Non-pigmented ciliary epithelial cell (primary cell): Measurements from ENCODE around the gene DPP10.
"Not testable (repeated sequence)": the region's sequence is repeated elsewhere in the genome, so short reads cannot be mapped to it uniquely, and the experiment has no call there.

Experiments
- DNase-seq: peaks from one replicate; pipeline ENCODE4 v3.0.0-alpha.2; 2010; ENCODE audit warnings: low read depth

The DPP10 gene

DNA sequence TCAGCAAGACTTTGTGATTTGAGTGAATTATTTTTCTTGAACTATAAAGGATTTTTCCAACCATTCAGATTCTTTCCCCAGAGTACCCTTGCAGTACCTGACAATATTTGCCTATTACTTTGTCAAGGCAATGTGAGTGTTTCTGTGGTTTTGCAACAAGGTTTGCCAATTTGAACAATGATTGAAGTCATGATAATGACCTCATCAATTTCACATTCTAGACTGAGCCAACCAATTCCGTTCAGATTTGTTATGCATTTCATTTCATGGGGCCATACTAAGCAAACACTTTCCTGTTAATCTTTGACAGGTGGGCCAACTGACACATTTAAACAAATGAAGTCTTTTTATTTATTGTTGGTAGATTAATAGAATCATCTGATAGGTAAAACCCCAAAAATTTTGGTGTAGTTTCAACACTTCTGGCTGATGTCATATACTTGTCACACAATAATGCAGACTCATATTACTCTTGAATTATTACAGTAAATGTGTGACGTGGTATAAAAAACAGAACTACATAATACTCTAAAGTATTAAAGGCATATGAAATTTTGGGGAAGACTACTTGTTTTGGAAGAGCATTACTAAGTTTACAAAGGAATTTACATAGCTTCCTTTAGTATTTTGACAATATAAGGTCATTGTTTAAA lies 526.4 kb downstream of the DPP10 start:
- no peak for DNase-seq

DNA sequence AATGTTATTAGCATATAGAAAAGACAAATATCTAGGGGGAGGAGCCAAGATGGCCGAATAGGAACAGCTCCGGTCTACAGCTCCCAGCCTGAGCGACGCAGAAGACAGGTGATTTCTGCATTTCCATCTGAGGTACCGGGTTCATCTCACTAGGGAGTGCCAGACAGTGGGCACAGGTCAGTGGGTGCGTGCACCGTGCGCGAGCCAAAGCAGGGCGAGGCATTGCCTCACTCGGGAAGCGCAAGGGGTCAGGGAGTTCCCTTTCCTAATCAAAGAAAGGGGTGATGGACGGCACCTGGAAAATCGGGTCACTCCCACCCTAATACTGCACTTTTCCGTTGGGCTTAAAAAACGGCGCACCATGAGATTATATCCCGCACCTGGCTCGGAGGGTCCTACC lies 561.9 kb downstream of the DPP10 start:
- DNase-seq: not testable (repeated sequence)

DNA sequence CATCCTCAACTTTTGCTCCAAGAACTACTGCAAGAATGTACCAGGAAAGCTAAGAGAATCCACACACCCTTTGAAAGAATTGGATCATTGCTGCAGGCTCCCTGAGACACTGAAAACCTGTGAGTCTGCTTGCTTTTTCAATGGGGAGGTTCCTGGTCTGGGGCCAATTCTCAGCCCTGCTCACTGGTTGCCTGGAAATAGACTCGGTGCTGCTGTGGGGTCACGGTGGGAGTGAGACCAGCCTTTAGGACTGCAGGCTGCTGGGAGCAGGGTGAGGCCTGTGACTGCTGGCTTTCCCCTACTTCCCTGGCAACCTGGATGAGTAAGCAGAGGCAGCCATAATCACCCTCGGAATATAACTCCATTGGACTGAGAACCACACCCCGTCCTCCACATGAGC lies 569.3 kb downstream of the DPP10 start:
- no peak for DNase-seq

DNA sequence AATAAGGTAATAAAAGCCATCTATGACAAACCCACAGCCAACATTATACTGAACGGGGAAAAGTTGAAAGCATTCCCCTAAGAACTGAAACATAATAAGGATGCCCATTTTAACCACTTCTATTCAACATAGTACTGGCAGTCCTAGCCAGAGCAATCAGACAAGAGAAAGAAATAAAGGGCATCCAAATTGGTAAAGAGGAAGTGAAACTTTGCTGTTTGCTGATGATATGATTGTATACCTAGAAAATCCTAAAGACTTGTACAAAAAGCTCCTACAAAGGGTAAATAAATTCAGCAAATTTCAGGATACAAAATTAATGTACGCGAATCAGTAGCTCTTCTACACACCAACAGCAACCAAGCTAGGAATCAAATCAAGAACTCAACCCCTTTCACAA lies 579.6 kb downstream of the DPP10 start:
- DNase-seq: not testable (repeated sequence)

DNA sequence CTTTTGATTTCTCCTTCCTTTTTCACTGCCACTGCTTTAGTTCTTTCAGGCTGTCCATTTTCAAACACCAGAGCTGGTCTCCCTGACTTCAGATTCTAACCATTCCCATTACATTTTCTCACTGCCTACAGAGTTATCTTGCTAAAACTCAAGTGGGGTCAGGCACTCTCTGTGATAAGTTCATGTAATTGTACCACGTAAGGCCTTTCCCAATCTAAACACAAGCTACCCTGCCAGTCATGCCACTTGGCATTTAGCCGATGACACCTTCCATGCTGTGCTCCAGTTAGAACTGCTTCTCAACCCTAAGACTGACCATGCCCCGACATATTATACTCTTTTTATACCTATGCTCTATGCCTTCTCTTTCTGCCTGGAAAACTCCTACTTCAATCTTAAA lies 592.4 kb downstream of the DPP10 start:
- no peak for DNase-seq

DNA sequence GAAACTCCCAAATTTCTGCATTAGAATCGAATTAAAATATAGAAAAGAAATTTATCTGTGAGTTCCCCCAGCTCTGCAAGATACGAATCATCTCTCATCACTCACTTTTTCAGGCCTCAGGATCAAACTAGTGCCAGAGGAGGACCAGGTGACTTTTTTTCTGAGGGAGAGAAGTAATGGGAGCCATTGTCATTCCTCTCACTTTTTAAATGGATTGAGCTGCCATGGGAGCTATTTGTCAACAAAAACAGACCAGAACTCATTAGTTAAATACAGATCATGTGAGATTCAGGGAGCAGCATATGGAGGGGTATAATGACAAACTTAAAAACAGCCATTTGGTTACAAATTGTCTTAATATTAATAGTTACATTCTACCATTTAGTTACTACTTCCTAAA lies 594.4 kb downstream of the DPP10 start:
- no peak for DNase-seq

DNA sequence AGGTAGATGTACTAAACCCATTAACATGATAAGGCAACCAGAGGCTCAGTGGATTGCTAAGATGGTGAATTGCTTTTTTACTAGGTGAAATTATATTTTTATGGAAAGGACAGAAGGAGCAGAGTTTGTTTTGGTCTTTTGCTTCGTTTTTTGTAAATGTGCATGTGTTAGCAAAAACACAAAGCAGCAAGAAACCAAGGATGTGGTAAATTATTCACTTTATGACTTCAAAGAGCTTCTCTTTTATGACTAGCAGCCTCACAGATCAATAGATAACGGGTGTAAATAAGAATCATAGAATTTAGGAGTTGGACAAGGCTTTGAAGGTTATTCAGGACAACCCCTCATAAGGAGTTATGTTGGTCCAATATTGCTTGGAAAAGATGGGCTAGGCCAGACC lies 615.0 kb downstream of the DPP10 start:
- DNase-seq: no peak

DNA sequence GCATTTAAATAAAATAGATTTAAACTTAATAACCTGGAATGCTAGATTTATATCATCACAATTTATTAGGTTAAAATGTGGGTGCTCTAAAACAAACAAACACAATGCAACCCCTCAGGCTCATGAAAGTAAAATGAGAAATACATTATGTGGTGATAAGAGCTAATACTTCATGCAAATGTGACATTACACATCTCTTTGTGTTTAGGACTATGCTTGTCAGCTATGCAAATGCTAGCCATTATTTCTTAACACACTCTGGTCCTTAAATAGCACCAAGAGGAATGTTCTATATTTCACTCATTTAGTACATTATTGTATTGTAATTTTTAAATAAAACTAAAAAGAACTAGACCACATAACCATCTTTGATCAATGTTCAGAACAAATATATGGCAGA lies 627.6 kb downstream of the DPP10 start:
- DNase-seq: no peak

DNA sequence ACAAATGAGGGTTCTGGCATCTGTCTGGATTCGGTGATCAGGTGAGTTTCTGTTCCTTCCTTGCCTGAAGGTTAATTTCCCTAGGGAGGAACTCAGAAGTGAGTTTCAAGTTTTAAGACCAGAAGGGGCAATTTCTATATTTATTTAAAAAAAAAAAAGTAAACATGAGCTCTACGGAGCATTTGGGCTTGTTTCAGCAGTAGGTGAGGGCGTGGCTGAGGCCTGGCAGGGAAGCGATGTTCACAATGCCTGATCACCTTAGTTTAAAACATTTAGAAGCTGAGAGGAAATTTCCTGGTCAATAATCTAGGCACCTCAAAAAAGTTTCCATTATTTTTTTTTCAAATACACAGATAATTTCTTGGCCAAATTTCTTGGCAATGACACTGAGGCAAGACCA lies 629.1 kb downstream of the DPP10 start:
- DNase-seq: no peak

DNA sequence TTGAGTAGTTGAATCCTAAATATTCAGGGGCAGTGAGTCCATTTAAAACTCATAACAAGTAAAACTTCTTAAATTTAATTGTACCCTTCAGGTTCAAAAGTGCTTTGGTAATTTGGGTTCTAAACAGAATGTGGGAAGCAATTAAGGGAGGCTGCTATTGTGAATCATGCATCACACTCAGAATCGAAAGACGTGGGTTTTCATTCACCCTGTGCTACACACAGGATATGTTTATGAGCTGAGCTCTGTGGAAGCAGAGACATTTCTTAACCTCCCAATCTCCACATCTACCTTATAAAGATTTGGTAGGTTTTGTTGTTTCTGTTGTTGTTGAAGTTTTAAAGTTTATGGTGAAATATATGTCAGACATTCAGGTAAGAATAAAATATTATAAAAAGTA lies 633.4 kb downstream of the DPP10 start:
- no peak for DNase-seq

DNA sequence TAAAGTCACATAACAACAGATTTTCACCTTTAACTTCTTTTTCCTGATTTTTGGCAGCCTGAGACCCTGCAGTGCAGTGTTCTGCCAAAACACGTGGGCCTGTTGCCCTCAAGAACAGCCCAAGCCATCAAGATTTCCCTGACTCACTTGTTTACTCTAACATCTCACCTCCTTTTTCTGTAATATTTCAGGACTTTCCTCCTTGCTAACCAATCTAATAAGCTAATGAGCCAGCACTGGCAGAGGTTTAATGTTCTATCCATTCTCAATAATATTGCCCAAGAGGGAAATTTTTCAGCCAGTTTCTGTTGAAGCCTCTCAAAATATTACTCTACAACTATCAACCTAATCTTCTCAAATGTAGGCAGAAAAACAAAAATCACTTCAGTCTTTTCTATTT lies 635.2 kb downstream of the DPP10 start:
- no peak for DNase-seq

DNA sequence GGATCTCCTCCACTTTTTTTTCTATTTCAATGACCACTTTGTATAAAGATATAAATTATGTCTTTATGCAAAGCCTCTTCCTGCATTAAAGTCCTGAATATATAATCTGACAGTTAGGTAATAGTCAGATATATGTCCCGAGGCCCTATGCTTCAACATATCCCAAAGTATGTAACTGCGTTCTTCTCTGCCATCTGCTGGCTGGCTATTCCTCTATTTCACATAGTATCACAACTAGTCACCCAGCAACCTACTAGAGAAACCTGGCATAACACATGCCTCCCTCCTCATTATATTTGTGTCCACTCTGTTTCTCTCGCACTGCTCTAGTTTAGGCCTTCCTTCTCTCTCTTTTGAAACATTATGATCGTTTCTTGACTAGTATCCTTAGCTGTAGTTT lies 640.8 kb downstream of the DPP10 start:
- DNase-seq: no peak

DNA sequence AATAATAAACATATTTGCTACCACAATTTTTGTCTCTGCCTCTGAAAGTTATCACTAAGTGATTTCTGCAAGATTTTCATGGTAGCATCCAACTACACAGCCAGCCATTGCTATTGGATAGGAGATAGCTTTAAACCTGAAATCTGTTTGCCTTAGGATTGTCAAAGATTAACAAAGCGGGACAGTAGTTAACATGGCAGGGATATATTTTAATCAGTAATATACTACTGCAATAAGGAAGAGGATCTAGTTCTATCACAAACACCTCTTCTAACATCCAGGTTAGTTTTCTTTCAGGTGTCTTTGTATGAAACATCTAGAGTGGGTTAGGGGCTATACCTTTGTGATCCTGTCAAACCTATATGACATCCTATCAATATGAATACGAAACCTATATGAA lies 641.3 kb downstream of the DPP10 start:
- DNase-seq: no peak

DNA sequence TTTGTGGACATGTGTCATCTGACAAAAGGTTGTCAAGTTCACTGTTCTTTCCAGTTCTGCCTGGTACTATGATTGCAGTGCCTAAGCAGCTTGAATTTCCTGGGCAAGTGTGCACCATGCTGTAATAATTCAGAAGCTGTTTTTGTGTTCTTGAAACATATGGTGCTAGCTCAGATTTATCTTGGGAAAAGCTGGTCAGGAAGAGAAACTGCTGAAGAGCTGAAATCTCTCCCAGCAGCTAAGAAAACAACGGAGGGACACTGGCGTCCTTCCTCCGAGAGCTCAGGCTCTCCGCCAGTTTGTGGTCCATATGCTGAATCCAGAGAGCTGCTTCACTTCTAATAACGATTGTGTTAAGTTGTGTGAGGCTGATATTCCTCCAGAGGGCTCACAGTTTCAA lies 642.0 kb downstream of the DPP10 start:
- DNase-seq: no peak

DNA sequence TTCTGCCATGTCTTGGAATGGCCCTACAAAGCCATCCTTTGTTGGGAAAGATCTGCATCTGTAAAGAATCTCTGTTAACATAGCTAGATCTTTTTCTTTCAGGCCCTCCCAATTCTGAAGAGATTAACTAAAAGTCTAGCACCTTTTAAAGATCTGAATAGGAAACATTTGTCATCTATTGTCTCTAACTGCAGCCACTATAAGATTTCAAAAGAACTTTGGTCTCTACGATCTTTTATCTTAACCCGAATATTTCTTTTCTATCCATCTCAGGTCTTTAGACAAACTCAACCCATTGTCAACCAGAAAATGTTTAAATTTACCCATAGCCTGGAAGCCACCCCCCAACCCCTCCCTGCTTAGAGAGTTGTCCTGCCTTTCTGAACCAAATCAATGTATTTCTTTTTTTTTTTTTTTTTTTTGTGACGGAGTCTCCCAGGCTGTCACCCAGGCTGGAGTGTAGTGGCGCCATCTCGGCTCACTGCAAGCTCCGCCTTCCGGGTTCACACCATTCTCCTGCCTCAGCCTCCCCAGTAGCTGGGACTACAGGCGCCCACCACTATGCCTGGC lies 643.7 kb downstream of the DPP10 start:
- DNase-seq: not testable (repeated sequence)

DNA sequence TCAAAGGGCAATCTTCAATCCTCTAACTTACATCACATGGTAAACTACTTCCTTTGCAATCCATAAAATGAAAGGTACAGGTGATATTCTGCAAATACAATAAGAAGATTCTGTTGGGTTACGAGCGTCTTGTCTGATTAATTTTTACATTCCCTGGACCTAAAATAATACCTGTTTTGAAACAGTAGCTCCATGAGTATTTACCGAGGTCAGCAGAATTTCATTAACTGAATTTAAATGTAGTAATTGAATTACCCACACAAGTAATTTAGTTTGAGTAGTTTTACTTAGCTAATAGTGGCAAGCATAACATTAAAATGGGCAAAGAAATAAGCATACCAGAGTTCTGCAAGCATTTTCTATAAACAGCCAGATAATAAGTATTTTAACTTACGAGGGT lies 652.0 kb downstream of the DPP10 start:
- DNase-seq: no peak

DNA sequence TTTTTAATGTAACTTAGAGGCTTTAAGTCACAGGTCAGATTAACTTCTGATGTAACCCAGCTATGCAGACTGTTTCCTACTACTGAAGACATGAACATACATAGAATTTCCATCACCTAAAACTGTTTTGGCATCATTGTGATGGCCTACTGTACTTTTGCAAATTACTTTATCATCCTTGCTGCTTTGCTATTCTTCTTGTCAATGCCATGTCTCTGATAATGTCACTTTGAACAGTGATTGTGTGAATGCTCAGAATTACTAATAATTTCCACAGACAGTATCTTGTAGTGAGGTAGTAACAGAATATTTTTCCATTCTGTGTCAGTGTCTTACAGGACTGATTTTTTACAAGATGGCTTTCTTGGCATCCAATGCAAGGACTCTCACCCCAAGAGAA lies 663.5 kb downstream of the DPP10 start:
- no peak for DNase-seq

DNA sequence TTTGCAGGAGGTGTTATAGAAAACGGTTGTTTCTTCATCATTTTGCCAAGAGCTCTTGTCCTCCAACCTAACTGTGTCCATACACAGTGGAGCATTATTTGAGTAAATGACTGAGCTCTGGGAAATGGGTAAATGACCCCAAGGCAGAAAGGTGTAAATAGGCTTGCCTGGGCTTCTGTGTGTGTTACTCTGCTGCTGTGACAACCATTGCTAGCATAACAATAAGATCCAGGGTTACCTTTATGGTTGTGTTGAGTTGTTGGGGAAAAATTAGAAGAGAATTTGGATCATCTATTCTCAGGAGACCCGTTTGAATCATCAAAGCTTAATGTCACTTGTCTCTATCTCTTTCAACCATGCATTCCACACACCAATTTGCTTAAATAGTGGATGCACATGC lies 672.7 kb downstream of the DPP10 start:
- DNase-seq: no peak

DNA sequence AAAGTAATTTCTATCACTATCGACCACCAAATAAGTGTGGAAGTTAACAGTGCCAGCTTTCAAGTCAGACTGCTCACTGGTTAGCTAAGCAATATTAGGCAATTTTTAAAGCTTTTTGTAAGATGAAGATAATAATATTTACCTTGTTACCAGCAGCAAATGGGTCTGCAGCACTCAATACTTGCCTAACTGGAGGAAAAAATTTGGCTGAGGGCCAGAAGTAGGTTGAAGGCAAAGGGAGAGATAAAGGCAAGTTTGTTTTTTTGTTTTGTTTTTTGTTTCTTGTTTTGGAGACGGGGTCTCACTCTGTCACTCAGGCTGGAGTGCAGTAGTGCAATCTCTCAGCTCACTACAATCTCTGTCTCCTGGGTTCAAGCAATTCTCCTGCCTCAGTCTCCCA lies 675.9 kb downstream of the DPP10 start:
- DNase-seq: no peak

DNA sequence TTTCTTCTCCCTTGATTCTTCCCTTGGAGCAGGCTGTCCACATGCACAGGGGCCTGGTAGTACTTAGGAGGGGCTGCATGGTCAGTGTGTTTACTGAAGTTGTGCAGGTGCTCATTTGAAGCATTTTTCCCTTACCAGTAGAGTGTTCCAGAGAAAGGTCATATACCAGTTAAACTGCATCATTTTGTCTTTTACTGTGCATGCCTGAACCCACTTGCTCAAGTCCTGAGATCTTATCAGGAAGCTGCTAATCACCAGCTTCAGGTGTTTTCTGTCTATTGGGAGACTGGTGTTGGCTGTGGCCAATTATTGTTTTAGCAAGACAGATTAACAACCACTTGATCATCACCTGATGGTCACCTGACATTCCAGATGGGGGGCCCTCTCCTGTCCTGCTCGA lies 676.6 kb downstream of the DPP10 start:
- DNase-seq: no peak

DNA sequence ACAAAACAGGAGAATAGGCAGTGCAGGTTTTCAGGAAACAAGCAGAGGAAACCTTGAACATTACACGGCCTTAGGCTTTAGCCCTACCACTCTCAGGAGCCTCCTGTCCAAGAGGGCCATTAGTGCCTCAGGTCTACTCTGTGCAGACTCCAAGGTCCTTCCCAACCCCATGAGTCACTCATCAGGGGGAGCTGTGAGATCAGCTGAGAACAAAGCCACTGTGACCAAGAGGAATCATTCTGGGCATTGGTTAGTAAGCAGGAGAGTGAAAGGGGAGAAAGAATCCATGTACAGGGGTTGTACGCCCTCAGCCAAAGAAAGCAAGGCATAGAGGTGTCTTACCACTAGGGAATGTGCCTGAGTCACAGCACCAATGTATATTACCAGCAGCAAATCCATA lies 680.3 kb downstream of the DPP10 start:
- DNase-seq: no peak

DNA sequence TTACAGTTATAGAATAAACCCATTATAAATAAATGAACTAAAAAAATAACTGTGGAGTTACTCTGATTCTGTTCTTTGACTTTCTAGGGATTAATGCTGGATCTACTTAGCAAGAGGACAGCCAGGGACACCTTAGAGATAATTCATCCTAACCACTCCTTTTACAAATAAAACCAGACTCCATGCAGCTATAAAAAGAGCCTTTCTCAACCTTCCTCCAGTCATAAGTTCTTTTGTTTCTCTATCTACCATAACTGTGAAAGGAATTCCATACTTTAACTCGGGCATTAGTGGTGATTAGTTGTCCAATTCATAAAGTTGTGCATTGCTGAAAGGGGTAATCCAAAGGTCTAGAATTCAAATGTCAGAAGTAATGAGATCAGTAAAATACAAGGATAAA lies 682.4 kb downstream of the DPP10 start:
- no peak for DNase-seq

DNA sequence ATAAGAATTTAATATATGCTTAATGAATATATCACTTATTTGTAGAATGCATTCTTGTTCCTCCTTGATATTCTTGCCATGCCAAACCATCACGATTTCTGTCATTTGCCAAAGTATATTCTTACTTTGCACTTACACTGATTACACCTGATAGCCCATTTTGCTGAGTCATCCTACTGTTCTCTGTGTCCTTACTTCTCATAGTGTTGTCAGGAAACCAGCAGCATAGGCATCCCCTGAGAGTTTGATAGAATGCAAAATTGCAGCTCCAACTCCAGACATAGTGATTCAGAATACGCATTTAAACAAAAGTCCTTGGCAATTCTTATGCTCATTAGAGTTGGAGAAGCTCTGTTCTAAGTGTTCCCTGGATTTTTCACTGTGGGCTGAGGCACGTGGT lies 687.1 kb downstream of the DPP10 start:
- no peak for DNase-seq

DNA sequence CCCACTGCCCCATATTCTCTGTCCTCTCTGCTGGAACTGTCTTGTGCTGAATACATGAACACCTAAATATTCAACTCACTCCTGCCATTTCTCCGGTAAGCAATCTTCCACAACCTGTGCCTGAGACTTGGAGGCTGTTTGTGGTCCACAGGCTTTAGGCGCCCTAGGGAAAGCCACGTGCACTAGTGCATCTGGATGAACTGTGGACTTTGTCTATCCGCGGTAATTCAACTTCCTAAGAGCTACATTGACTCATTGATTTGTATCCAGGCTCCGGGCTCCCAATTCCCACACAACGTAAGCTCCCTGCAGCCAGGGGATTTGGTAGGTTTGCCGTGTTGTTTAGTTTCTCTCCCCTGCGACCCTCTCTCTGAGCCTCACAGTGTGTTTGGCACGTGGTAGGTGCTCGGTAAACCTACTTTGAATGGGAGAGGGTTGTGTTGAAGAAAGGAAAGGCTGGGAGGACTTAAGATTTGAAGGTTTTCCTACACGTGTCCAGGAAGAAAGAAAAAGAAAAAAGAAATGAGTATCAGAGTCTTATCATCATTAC lies 718.2 kb downstream of the DPP10 start:
- no peak for DNase-seq
